Muscle layer of duodenum (tissue), 2 donors: ENCODE results near the gene TGM1.

Source experiments
- H3K27ac ChIP-seq: one replicate; pipeline ENCODE4 v1.7.0; 2013; ENCODE audit warnings: mild to moderate bottlenecking, low read length
- H3K27me3 ChIP-seq: one replicate; pipeline ENCODE4 v1.7.0; 2013; ENCODE audit warnings: low read depth, mild to moderate bottlenecking, control low read depth, low read length
- H3K36me3 ChIP-seq, 2 donors: one replicate each; pipeline ENCODE4 v1.7.0; 2013; ENCODE audit warnings: low read length in 2 of 2, control low read depth in 1 of 2, mild to moderate bottlenecking in 1 of 2; ENCODE audit not compliant: insufficient read depth in 2 of 2, control insufficient read depth in 1 of 2
- H3K4me1 ChIP-seq, 2 donors: one replicate each; pipeline ENCODE4 v1.7.0; 2013; ENCODE audit warnings: low read length in 2 of 2, mild to moderate bottlenecking in 2 of 2, control low read depth in 1 of 2, moderate library complexity in 1 of 2; ENCODE audit not compliant: insufficient read depth in 2 of 2, control insufficient read depth in 1 of 2
- H3K4me3 ChIP-seq, 2 donors: one replicate each; pipeline ENCODE4 v1.7.0; 2013; ENCODE audit warnings: low read length in 2 of 2, low read depth in 1 of 2, mild to moderate bottlenecking in 1 of 2
- H3K9me3 ChIP-seq, 2 donors: one replicate each; pipeline ENCODE4 v1.7.0; 2013; ENCODE audit warnings: low read length in 2 of 2, control low read depth in 1 of 2, mild to moderate bottlenecking in 1 of 2; ENCODE audit not compliant: control insufficient read depth in 1 of 2
- donor health status: healthy.

Gene TGM1

DNA sequence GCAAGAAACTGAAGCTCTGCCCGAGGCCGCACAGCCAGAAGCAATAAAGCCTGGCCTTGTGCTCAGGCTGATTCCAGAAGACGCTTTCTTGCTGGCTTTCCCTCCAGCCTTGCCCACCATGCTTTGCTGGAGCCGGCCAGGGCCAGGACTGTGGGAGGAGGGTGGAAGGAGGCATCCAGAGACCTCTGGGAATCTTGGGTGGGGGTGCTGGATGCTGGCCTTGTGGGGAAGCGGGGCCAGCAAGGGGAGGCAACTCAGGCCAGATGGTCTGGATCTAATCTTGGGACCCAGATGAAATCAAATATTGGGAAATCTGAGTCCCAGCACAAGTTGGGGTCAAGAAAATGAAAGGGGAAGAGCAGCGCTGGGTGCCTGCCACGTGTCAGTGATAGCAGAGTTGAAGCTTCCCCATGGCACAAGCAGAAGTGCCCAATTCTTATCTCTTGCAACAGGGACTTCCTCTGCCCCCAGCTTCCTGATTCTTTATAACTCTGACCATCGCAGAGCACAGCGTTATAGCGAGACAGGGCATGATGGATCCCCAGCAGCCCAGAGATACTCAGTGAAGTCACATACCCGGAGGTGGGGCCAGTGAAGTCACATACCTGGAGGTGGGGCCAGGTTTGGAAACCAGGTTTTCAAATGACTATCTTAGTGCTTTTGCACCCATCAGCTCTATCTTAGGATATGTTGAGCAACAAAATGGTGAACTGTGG is 14.8 kb upstream of the TGM1 start:
- Histone ChIP-seq H3K4me1 (no peaks in the 10 kb centered on the region), H3K27me3 (no peaks in the 10 kb centered on the region), H3K4me3 (no peak overlapping the region), H3K9me3 (no peaks in the 10 kb centered on the region), H3K36me3 (no peaks in the 10 kb centered on the region), H3K27ac (no peak overlapping the region)

DNA sequence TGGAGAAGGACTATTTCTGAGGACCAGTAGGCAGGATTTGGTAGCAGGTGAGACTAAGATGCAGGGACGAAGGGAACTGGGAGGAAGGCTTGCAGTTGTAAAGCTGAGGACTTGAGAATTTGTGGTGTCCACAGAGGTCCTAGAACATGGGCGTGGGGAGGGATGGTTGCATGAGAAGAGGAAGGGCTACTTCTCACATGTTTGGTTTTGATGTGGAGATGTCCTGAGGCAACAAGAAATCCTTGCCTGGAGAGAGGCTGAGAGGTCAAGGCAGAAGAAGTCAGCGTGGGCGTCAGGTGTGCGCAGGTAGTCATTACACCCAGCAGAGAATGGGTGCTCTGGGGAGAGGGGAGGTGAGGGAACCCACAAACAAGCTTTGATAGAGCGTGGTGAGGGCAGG is 14.1 kb upstream of the TGM1 start:
- no peaks in the 10 kb centered on the region for H3K36me3 ChIP-seq
- H3K27ac ChIP-seq, result no peak overlapping the region
- H3K9me3 ChIP-seq, result no peaks in the 10 kb centered on the region
- no peak overlapping the region for H3K4me3 ChIP-seq
- H3K4me1 ChIP-seq, result peaks cover under 1 to 2% of the 10 kb centered on the region in 2 donors
- H3K27me3 ChIP-seq, result no peaks in the 10 kb centered on the region

DNA sequence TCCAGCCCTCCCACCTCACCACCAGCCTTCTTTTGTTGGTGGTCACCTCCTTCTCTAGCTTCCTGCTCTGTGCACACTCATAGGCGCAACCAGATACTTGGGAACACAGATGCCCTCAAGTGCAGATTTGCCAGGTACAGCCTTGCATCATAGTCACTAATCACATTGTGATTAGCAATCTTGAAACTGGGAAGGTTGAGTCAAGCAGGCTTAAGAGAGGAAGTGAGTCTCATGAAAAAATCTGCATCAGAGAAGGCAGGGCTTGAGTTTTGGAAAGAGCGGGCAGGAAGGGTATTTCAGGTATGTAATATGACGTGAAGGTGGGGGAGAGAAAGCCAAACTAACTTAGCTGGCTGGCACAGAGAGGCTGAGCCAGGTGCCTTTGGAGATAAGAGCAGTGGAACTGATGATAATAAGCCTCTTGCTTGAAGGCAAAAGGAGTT is 11.1 kb upstream of the TGM1 start:
- H3K4me1 ChIP-seq, result peaks cover 4 to 10% of the 10 kb centered on the region in 2 donors
- H3K27me3 ChIP-seq, result no peaks in the 10 kb centered on the region
- H3K36me3 ChIP-seq, result peaks cover 5 to 7% of the 10 kb centered on the region in 2 donors
- no peak overlapping the region for H3K27ac ChIP-seq
- no peak overlapping the region for H3K4me3 ChIP-seq
- no peaks in the 10 kb centered on the region for H3K9me3 ChIP-seq

DNA sequence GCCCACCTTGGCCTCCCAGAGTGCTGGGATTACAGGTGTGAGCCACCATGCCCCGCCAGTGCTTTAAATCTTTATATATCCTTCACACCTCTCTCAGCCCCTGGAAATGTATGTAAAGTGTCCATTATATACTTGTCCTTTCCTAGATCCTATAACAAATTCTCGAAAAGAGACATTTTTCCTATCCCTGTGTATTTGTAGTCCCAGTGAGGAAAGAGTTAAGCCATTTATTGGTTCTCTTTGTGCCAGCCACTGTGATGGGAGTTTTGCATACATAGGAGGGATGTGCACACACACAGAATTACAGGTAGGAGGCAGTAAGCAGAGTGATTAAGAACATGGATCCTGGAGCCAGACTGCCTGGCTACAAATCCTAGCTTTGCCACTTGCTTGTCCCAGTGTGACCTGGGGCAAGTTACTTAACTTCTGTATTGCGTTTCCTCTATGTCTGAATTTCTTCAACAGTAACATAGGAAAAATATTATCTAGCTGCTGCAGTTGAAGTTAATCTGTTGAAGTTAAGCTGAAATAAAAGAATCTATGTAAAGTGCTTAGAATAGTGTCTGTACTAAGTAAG is 10.5 kb upstream of the TGM1 start:
- peaks cover 4 to 10% of the 10 kb centered on the region in 2 donors for H3K4me1 ChIP-seq
- H3K36me3 ChIP-seq, result peaks cover 10% of the 10 kb centered on the region in 2 donors
- no peaks in the 10 kb centered on the region for H3K27me3 ChIP-seq
- H3K27ac ChIP-seq, result no peak overlapping the region
- H3K4me3 ChIP-seq, result no peak overlapping the region
- H3K9me3 ChIP-seq, result no peaks in the 10 kb centered on the region

DNA sequence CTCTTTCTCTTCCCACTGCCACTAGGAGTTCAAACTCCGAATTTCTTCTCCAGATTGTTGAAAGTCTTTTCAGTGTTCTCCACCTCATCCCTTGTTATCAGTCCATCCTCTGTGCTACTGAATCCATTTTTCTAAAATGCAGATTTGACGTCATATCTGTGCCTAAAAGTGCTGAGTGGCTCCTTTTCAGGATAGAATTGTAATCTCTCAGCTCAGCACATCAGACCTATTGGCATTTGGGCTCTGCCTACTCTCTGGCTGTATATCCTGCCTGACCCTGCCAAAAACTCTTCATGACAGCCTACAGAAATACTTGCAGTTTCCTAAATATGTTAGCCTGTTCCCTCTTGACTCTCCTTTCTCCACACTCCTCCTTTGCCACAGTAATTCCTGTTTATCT is 9.5 kb upstream of the TGM1 start:
- peaks cover 4 to 10% of the 10 kb centered on the region in 2 donors for H3K4me1 ChIP-seq
- H3K27ac ChIP-seq, result no peak overlapping the region
- no peaks in the 10 kb centered on the region for H3K9me3 ChIP-seq
- no peak overlapping the region for H3K4me3 ChIP-seq
- H3K27me3 ChIP-seq, result no peaks in the 10 kb centered on the region
- peaks cover 14% of the 10 kb centered on the region in 2 donors for H3K36me3 ChIP-seq

DNA sequence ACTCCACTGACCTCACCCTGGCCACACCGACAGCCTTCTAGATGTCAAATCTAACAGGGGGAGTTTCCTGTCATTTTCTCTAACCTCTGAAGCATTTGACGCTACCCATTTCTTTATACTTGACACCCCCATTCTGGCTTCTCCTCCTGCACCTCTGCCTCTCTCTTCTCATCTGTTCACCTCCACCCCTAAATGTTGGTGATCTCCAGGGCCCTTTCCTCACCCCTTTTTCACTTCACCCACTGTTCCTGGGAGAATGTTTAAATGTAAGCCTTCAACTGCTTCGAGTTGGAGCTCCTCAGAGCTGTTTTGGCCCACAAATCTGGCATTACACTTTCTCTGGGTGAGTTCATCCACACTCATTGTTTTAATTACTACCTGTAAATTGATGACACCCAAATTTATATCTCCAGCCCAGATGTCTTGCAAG is 8.9 kb upstream of the TGM1 start:
- Histone ChIP-seq H3K27ac (peak overlapping the region; percentile 92), H3K4me3 (peak overlapping the region; percentile 80 to 82), H3K27me3 (no peaks in the 10 kb centered on the region), H3K4me1 (peaks cover 4 to 10% of the 10 kb centered on the region in 2 donors), H3K36me3 (peaks cover 18 to 19% of the 10 kb centered on the region in 2 donors), H3K9me3 (no peaks in the 10 kb centered on the region)

DNA sequence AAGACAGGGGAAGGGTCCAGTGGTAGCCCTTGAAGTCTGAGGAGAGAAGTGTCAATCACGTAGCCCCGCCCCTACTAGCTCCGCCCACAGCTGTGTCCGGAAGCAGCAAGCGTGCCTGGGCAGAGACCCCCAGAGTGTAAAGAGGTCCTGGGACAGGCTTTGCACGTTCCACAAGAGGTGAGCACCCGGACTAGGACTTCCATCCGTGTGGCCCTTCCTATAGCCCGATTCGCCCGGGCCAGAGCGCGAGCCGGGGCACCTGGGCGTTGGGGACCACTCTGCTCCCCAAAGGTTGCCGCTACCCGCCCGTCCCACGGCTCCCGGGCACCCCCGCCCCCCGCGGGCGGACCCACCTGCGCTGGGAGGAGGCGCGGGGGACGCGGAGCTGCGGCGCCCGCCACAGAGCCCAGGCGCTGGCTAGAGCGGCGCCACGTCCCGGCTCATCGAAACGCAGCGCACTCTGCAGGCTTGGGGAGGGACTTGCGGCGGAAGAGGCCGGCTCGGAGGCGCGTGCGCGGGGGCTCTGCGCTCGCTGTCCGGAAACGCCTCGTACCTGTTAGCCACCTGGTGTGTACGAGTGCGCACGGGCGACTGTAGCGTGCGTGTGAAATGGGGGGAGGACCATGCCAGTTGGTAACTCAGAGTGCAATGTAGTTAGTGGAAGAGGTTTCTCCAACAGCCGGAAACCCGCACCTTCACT is 8.3 kb upstream of the TGM1 start, which contains the start of gene RABGGTA:
Gene RABGGTA (minus strand): TSS at position 464 of the 700 bp plus-strand sequence. CDS start 482 bp downstream, outside the sequence.
- H3K27me3 ChIP-seq, result no peaks in the 10 kb centered on the region
- no peaks in the 10 kb centered on the region for H3K9me3 ChIP-seq
- H3K4me1 ChIP-seq, result peaks cover 4 to 10% of the 10 kb centered on the region in 2 donors

DNA sequence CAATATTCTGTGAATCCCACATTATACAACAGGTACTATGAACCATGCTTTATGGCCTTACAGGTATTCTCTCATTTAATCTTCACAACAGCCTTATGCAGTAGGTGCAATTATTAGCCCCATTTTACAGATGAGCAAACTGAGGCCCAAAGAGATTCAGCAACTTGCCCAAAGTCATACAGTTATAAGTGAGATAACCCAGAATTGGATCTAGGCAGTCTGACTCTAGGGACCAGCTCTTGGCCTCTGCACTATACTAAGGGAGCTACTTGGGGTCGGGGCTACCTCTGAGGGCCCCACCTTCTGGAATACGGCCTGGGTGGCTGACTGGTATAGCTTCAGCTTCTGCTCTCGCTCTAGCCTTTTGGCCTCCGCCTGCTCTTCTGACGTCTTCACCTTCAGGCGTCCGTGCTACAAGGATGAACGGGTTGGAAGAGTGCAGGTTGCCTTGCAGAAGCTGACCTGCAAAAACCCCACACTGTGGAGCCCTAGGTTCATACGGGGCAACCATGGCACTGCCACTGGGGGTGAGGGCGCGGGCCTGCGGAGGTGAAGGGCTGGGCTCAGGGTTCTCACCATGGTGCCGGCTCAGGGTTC is 7.7 kb upstream of the TGM1 start:
- Histone ChIP-seq H3K4me1 (peaks cover 4 to 10% of the 10 kb centered on the region in 2 donors), H3K4me3 (peak overlapping the region; percentile 80 to 82), H3K27me3 (no peaks in the 10 kb centered on the region), H3K27ac (peak overlapping the region; percentile 92), H3K9me3 (no peaks in the 10 kb centered on the region), H3K36me3 (peaks cover 28% of the 10 kb centered on the region in 2 donors)

More for the DNA sequence above, 8.3 kb upstream of the TGM1 start, which contains the start of gene RABGGTA:
- H3K4me3 ChIP-seq, result peak within 1 kb of the TSS; percentile 80 to 82
- peaks cover 24 to 25% of the 10 kb centered on the region in 2 donors for H3K36me3 ChIP-seq
- H3K27ac ChIP-seq, result peak within 1 kb of the TSS; percentile 92

DNA sequence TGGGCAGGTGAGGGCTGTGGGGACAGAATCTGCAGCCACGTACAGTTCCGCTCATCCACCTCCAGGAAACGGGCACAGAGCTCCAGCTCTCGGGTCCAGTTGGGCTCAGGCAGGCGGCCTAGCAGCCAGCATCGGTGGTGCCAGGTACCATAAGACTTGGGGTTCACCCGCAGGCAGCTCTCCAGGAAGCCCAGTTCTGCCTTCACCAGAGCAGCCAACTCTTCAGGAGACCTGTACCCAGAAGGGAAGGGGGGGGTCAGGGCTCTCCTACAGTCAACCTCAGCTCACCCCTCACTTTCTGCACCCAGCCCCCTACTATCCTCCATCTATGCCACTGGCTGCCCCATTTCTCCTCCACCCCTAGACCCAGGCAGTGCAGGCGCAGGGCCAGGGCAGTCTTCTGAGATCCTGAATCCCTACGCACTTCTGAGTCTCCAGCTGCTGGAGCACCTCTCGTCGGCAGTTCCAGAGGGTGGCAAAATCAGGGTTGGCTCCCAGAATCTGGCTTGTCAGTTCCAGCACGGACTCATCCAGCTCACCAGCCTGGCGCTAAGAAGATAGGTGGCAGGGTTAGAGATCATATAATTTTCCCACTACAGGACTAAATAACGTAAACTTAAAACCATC is 7.0 kb upstream of the TGM1 start:
- Histone ChIP-seq H3K27ac (no peak overlapping the region), H3K4me3 (no peak overlapping the region), H3K9me3 (no peaks in the 10 kb centered on the region), H3K4me1 (peaks cover 4 to 10% of the 10 kb centered on the region in 2 donors), H3K27me3 (no peaks in the 10 kb centered on the region), H3K36me3 (peaks cover 28 to 35% of the 10 kb centered on the region in 2 donors)

DNA sequence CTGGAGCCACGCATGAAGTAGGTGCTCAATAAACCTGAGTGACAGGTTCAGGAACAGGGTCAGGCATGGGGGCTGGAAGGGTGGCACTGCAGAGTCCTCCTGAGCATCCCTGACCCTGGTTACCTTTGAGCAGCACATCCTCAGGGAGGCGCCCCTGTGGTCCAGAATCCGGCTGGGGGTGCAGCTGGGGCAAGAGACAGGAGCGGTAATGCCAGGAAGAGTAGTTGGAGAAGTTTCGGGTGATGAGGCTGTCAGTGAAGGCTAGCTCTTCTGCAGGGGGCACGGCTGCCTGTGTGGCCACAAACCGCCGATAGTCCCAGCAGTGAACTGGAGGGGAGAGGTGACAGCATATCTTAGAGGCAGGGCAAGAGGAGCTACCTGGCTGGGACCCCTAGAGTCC is 6.4 kb upstream of the TGM1 start:
- no peaks in the 10 kb centered on the region for H3K9me3 ChIP-seq
- H3K27ac ChIP-seq, result no peak overlapping the region
- H3K4me3 ChIP-seq, result no peak overlapping the region
- peaks cover 28 to 38% of the 10 kb centered on the region in 2 donors for H3K36me3 ChIP-seq
- H3K4me1 ChIP-seq, result peaks cover 4 to 10% of the 10 kb centered on the region in 2 donors
- no peaks in the 10 kb centered on the region for H3K27me3 ChIP-seq
